ENCODE results near the gene CUL5. TPM values are rescaled to one million over a fixed set of nuclear protein-coding genes. Genes with fewer than 3 reads are reported as not detected.

CUL5 gene
- total RNA-seq, 2 donors from 2014 or later, result 28.1 to 46.4 TPM

- Histone ChIP-seq H3K4me1 (replicated peaks) (no peaks in the 10 kb centered on the region), H3K27me3 (replicated peaks; ENCODE audit: insufficient read depth) (no peaks in the 10 kb centered on the region), H3K36me3 (peaks cover 5 to 9% of the 10 kb centered on the region in 2 donors), H3K4me3 (no peak overlapping the region), H3K9me3 (no peaks in the 10 kb centered on the region), H3K27ac (no peak overlapping the region)
- TF ChIP-seq POLR2AphosphoS5 (IDR thresholded peaks at IDR 0.05), result no peak
- no peak for TF ChIP-seq POLR2A (IDR thresholded peaks at IDR 0.05)
- no peak for TF ChIP-seq CTCF (IDR thresholded peaks at IDR 0.05)
- intact Hi-C loops (cut with DNase I), result no loop called here
- WGBS, result 92% methylated on average over 3 of the region's 3 CpGs
- DNase-seq (ENCODE audit: low spot score), result no peak
These were observed 135.9 kb downstream of the CUL5 start for GRCh38 chr11:108144615-108145014.

GRCh38 chr11:108147150-108147549 lies 138.5 kb downstream of the CUL5 start:
- intact Hi-C loops (cut with DNase I), result no loop called here
- Histone ChIP-seq H3K36me3 (peaks cover 0 to 9% of the 10 kb centered on the region in 2 donors), H3K27ac (no peak overlapping the region), H3K9me3 (no peaks in the 10 kb centered on the region), H3K4me3 (no peak overlapping the region), H3K4me1 (replicated peaks) (no peaks in the 10 kb centered on the region), H3K27me3 (replicated peaks; ENCODE audit: insufficient read depth) (no peaks in the 10 kb centered on the region)
- WGBS, result 73% methylated on average over 1 of the region's 1 CpG
- DNase-seq (ENCODE audit: low spot score), result no peak
- TF ChIP-seq POLR2A (IDR thresholded peaks at IDR 0.05), result no peak
- no peak for TF ChIP-seq POLR2AphosphoS5 (IDR thresholded peaks at IDR 0.05)
- TF ChIP-seq CTCF (IDR thresholded peaks at IDR 0.05), result no peak

GRCh38 chr11:108148556-108148955 lies 139.9 kb downstream of the CUL5 start:
- H3K36me3 ChIP-seq, result peaks cover 0 to 9% of the 10 kb centered on the region in 2 donors
- H3K4me1 ChIP-seq (replicated peaks), result no peaks in the 10 kb centered on the region
- TF ChIP-seq CTCF (IDR thresholded peaks at IDR 0.05) (no peak), POLR2A (IDR thresholded peaks at IDR 0.05) (no peak), POLR2AphosphoS5 (IDR thresholded peaks at IDR 0.05) (no peak)
- 84% methylated on average over 3 of the region's 3 CpGs for WGBS
- no peaks in the 10 kb centered on the region for H3K27me3 ChIP-seq (replicated peaks; ENCODE audit: insufficient read depth)
- DNase-seq (ENCODE audit: low spot score), result no peak
- H3K9me3 ChIP-seq, result no peaks in the 10 kb centered on the region
- no peak overlapping the region for H3K4me3 ChIP-seq
- intact Hi-C loops (cut with DNase I), result no loop called here
- H3K27ac ChIP-seq, result no peak overlapping the region

- DNase-seq (ENCODE audit: low spot score), result no peak
- H3K36me3 ChIP-seq, result no peaks in the 10 kb centered on the region
- TF ChIP-seq POLR2A (IDR thresholded peaks at IDR 0.05) (no peak), POLR2AphosphoS5 (IDR thresholded peaks at IDR 0.05) (no peak), CTCF (IDR thresholded peaks at IDR 0.05) (no peak)
- no peak overlapping the region for H3K27ac ChIP-seq
- H3K4me3 ChIP-seq, result no peak overlapping the region
- no peaks in the 10 kb centered on the region for H3K9me3 ChIP-seq
- no peaks in the 10 kb centered on the region for H3K4me1 ChIP-seq (replicated peaks)
- intact Hi-C loops (cut with DNase I), result no loop called here
- H3K27me3 ChIP-seq (replicated peaks; ENCODE audit: insufficient read depth), result no peaks in the 10 kb centered on the region
- WGBS, result 49% methylated on average over 2 of the region's 2 CpGs
These were observed 145.9 kb downstream of the CUL5 start for GRCh38 chr11:108154591-108154990.

Small RNAs within 50 kb of the gene (small RNA-seq; reads per million reads assigned to genes)
- gene RF00019, result 0 reads per million in 2 donors

Other genes starting within 250 kb of the CUL5 start
- gene SLC35F2, start 150.1 kb upstream of the CUL5 start, total RNA-seq, result 10 to 100 TPM; 21.6 to 41.9 TPM
- gene RAB39A, start 80.5 kb upstream of the CUL5 start, total RNA-seq, result under 1 TPM; 0.87 to 0.97 TPM
- 100 to 1,000 TPM in 1 of 2 donors, 10 to 100 TPM in 1; 65.1 to 152 TPM for gene ACAT1, start 112.7 kb downstream of the CUL5 start, total RNA-seq
- 10 to 100 TPM; 18.1 to 25.3 TPM for gene NPAT, start 213.7 kb downstream of the CUL5 start, total RNA-seq
- 10 to 100 TPM; 32.9 to 80.9 TPM for gene ATM, start 214.2 kb downstream of the CUL5 start, total RNA-seq

Data from prostate gland (tissue), 2 donors.